GM18498 (cell line): ENCODE measurements around the gene WDFY4.

Source experiments
- ATAC-seq: cut with Tn5 transposase; IDR thresholded peaks from one replicate; pipeline ENCODE4 v1.9.1; 2021; ENCODE audit warnings: mild to moderate bottlenecking, moderate library complexity; ENCODE audit not compliant: unreplicated experiment

The WDFY4 gene

GRCh38 chr10:48653944-48654698 lies 30.6 kb upstream of the WDFY4 start:
- no peak for ATAC-seq

- peak; percentile 17 for ATAC-seq
Measured at GRCh38 chr10:48655411-48656240, 29.0 kb upstream of the WDFY4 start.

GRCh38 chr10:48656241-48656913 lies 28.3 kb upstream of the WDFY4 start:
- peak; percentile 86 for ATAC-seq

GRCh38 chr10:48656914-48657305 lies 27.8 kb upstream of the WDFY4 start:
- peak; percentile 0 for ATAC-seq

- ATAC-seq = no peak
Measured at GRCh38 chr10:48657416-48657815, 27.3 kb upstream of the WDFY4 start.

GRCh38 chr10:48658243-48658974 lies 26.3 kb upstream of the WDFY4 start:
- no peak for ATAC-seq

GRCh38 chr10:48658975-48659269 lies 25.8 kb upstream of the WDFY4 start:
- ATAC-seq = no peak

- no peak for ATAC-seq
Measured at GRCh38 chr10:48659790-48660189, 24.9 kb upstream of the WDFY4 start.

GRCh38 chr10:48661441-48661840 lies 23.2 kb upstream of the WDFY4 start:
- ATAC-seq = no peak

- peak; percentile 55 for ATAC-seq
Measured at GRCh38 chr10:48667960-48668590, 16.6 kb upstream of the WDFY4 start.

GRCh38 chr10:48670978-48671913 lies 13.4 kb upstream of the WDFY4 start:
- ATAC-seq = peak; percentile 73

- peak; percentile 39 for ATAC-seq
Measured at GRCh38 chr10:48671914-48672595, 12.6 kb upstream of the WDFY4 start.

- ATAC-seq = peak; percentile 19
Measured at GRCh38 chr10:48672596-48673265, 11.9 kb upstream of the WDFY4 start.

GRCh38 chr10:48677625-48678024 lies 7.0 kb upstream of the WDFY4 start:
- ATAC-seq = no peak

GRCh38 chr10:48678041-48678440 lies 6.6 kb upstream of the WDFY4 start:
- ATAC-seq = peak; percentile 67

- ATAC-seq = no peak
Measured at GRCh38 chr10:48681740-48682139, 2.9 kb upstream of the WDFY4 start.

- ATAC-seq = no peak
Measured at GRCh38 chr10:48682265-48682664, 2.4 kb upstream of the WDFY4 start.

- no peak for ATAC-seq
Measured at GRCh38 chr10:48683424-48683823, 1.2 kb upstream of the WDFY4 start.
